ENCODE measurements around the gene ATF4. TPM values are rescaled to one million over a fixed set of nuclear protein-coding genes. Genes with fewer than 3 reads are reported as not detected.
"Not testable (repeated sequence)": the region's sequence is repeated elsewhere in the genome, so short reads cannot be mapped to it uniquely, and the experiment has no call there.

Gene ATF4
- total RNA-seq, 4 donors from 2014 or later, result 234 to 335 (median 284) TPM

DNA sequence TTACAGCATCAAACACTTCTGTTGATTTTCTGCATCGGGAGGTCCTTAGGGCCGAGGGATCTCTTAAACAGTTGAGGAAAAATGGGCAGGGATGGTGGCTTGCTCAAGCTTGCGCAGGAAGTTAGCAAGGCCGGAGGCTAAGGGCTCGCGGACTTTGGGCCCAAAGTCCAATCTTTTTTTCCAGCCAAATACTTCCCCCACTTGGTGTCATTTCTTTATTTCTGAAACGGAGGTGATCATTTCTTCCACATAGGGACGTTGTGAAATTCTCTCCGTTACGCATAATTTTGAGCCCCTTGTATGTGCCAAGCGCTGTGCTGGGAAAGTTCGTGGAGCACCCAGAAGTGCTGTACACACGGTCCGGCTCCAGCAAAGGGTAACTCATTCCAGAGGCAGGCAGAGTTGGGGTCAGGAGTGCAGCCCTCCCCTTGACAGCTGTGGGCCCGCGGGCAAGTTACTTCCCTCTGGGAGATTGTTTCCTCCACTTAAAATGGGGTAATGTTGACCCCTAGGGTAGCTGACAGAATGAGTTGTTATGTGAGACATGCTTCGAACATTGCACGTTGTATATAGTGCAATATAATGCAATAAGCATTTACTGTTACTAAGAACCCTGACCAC is 17.5 kb upstream of the ATF4 start:
- H3K4me1 ChIP-seq, result peaks cover 71% of the 10 kb centered on the region
- H3K27me3 ChIP-seq, result no peaks in the 10 kb centered on the region
- H3K9me3 ChIP-seq, result no peaks in the 10 kb centered on the region
- WGBS, result 5% methylated on average over 17 of the region's 18 CpGs
- peak overlapping the region; percentile 88 for H3K27ac ChIP-seq
- DNase-seq (ENCODE audit: low spot score in 2 of 2), result no peak
- TF ChIP-seq POLR2A (IDR thresholded peaks at IDR 0.05) (no peak), POLR2AphosphoS5 (IDR thresholded peaks at IDR 0.05) (no peak), EP300 (IDR thresholded peaks at IDR 0.05) (no peak)
- TF ChIP-seq, protein P1, sequence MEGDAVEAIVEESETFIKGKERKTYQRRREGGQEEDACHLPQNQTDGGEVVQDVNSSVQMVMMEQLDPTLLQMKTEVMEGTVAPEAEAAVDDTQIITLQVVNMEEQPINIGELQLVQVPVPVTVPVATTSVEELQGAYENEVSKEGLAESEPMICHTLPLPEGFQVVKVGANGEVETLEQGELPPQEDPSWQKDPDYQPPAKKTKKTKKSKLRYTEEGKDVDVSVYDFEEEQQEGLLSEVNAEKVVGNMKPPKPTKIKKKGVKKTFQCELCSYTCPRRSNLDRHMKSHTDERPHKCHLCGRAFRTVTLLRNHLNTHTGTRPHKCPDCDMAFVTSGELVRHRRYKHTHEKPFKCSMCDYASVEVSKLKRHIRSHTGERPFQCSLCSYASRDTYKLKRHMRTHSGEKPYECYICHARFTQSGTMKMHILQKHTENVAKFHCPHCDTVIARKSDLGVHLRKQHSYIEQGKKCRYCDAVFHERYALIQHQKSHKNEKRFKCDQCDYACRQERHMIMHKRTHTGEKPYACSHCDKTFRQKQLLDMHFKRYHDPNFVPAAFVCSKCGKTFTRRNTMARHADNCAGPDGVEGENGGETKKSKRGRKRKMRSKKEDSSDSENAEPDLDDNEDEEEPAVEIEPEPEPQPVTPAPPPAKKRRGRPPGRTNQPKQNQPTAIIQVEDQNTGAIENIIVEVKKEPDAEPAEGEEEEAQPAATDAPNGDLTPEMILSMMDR (IDR thresholded peaks at IDR 0.05), result no peak
- peaks cover 38% of the 10 kb centered on the region for H3K36me3 ChIP-seq
- H3K4me3 ChIP-seq, result peak overlapping the region; percentile 91

DNA sequence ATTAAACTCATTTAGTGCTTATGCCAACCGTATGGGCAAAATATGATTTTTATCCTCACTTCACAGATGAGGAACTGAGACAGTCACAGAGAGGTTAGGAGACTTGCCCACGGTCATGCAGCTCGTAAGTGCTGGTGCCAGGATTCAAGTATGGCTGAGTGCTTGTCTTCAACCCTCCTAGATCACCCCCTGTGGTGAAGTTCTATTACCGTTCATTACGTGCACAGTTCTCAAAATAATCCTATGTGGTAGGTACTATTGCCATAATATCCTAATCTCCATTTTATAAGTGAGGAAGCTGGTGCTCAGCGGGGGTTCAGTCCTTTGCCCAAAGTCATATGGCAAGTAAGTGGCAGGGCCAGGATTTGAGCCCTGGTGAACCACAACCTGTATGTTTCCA is 16.7 kb upstream of the ATF4 start:
- Histone ChIP-seq H3K4me1 (peaks cover 63% of the 10 kb centered on the region), H3K27ac (no peak overlapping the region), H3K4me3 (peak overlapping the region; percentile 91), H3K27me3 (no peaks in the 10 kb centered on the region), H3K9me3 (no peaks in the 10 kb centered on the region), H3K36me3 (peaks cover 41% of the 10 kb centered on the region)
- DNase-seq (ENCODE audit: low spot score in 2 of 2), result no peak
- WGBS, result 64% methylated on average over 6 of the region's 6 CpGs
- TF ChIP-seq EP300 (IDR thresholded peaks at IDR 0.05), result no peak
- TF ChIP-seq, protein P1 (IDR thresholded peaks at IDR 0.05), result no peak
- TF ChIP-seq POLR2A (IDR thresholded peaks at IDR 0.05), result no peak
- no peak for TF ChIP-seq POLR2AphosphoS5 (IDR thresholded peaks at IDR 0.05)

DNA sequence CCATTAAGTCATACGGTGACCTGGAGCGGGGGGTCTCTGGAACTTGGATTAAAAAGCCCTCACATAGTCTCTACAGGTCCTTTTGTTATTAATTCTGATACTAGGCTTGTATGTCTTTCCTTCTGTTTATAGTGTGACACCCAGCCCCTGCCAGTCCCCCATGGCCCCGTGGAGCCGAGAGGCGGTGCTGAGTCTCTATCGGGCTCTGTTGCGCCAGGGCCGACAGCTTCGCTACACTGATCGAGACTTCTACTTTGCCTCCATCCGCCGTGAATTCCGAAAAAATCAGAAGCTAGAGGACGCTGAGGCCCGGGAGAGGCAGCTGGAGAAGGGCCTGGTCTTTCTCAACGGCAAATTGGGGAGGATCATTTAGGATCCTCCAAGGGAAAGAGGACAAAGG is 16.3 kb upstream of the ATF4 start:
- no peaks in the 10 kb centered on the region for H3K9me3 ChIP-seq
- peaks cover 60% of the 10 kb centered on the region for H3K4me1 ChIP-seq
- TF ChIP-seq POLR2AphosphoS5 (IDR thresholded peaks at IDR 0.05) (no peak), POLR2A (IDR thresholded peaks at IDR 0.05) (no peak), EP300 (IDR thresholded peaks at IDR 0.05) (no peak)
- TF ChIP-seq, protein P1 (IDR thresholded peaks at IDR 0.05), result no peak
- H3K27ac ChIP-seq, result no peak overlapping the region
- 90% methylated on average over 16 of the region's 16 CpGs for WGBS
- DNase-seq (ENCODE audit: low spot score in 2 of 2), result no peak
- peaks cover 44% of the 10 kb centered on the region for H3K36me3 ChIP-seq
- no peak overlapping the region for H3K4me3 ChIP-seq
- no peaks in the 10 kb centered on the region for H3K27me3 ChIP-seq

DNA sequence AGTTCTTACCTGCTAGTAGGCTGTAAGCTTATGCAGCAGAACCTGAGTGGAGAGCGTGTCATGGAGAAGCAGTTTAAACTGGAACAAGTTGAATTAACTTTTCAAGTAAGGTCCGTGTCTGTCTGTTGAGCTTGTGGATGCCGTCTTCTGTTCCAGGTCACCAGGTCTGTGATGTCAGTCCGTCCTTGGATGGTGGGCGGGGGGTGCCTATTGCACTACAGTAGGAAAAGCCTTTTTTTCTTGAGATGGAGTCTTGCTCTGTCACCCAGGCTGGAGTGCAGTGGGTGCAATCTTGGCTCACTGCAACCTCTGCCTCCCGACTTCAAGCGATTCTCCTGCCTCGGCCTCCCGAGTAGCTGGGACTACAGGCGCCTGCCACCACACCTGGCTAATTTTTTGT is 13.3 kb upstream of the ATF4 start:
- 83% methylated on average over 10 of the region's 10 CpGs for whole genome bisulfite sequencing
- not testable (repeated sequence) for H3K27ac ChIP-seq; H3K4me3 ChIP-seq; H3K27me3 ChIP-seq; H3K9me3 ChIP-seq; DNase-seq (ENCODE audit: low spot score in 2 of 2)
- Histone ChIP-seq H3K36me3 (peaks cover 74% of the 10 kb centered on the region), H3K4me1 (peaks cover 31% of the 10 kb centered on the region)

DNA sequence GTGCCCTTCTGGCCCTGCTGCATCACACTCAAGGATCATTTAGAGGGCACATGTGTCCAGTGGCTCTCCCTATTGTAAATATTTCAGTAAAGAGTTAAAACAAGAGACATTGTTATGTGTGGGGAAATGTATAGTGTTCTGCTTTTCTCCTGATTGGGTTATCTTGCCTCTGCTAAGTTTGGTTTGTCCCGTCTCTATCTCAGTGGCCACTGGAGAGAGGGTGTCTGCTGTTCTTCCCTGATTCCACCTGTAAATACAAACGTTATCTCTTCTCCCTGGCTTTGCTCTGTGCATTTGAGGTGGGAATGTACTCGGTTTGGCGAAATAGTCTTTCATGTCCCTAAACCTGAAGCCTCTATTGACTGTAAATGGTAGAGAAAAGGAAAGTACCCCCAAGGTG is 12.0 kb upstream of the ATF4 start:
- no peak for TF ChIP-seq POLR2AphosphoS5 (IDR thresholded peaks at IDR 0.05)
- no peak for TF ChIP-seq POLR2A (IDR thresholded peaks at IDR 0.05)
- TF ChIP-seq, protein P1 (IDR thresholded peaks at IDR 0.05), result no peak
- TF ChIP-seq EP300 (IDR thresholded peaks at IDR 0.05), result no peak
- DNase-seq (ENCODE audit: low spot score in 2 of 2), result no peak
- H3K9me3 ChIP-seq, result no peaks in the 10 kb centered on the region
- peaks cover 88% of the 10 kb centered on the region for H3K36me3 ChIP-seq
- no peak overlapping the region for H3K27ac ChIP-seq
- H3K4me1 ChIP-seq, result peaks cover 22% of the 10 kb centered on the region
- H3K27me3 ChIP-seq, result no peaks in the 10 kb centered on the region
- no peak overlapping the region for H3K4me3 ChIP-seq
- 81% methylated on average over 4 of the region's 4 CpGs for WGBS

Measured in suprapubic skin (tissue), 4 donors.